MM.1S (cell line): Measurements from ENCODE around the gene JCHAIN.
A peak's percentile ranks its signal among the peaks of the same experiment; 100 is the strongest.

Experiments
- DNase-seq: peaks from one replicate; pipeline ENCODE4 v3.0.0-alpha.2; 2015
- H2AFZ ChIP-seq: fragments of 300-600 bp; sonication (generic); 2 replicates; pipeline ENCODE4 v1.6.0; 2016; ENCODE audit warnings: antibody characterized with exemption, low read length
- H3F3A ChIP-seq: fragments of 300-600 bp; sonication (generic); 2 replicates; pipeline ENCODE4 v1.6.1; 2016; ENCODE audit warnings: mild to moderate bottlenecking, antibody characterized with exemption, low read length, moderate library complexity, mixed read lengths; ENCODE audit not compliant: insufficient read depth
- H3K27ac ChIP-seq: fragments of 300-600 bp; sonication (generic); 2 replicates; pipeline ENCODE4 v1.5.1; 2016; ENCODE audit warnings: mild to moderate bottlenecking, low read length
- H3K27me3 ChIP-seq: fragments of 300-600 bp; sonication (generic); replicated peaks from 2 replicates; pipeline ENCODE4 v1.6.0; 2016; ENCODE audit warnings: low read length; ENCODE audit not compliant: insufficient read depth
- H3K36me3 ChIP-seq: fragments of 300-600 bp; sonication (generic); replicated peaks from 2 replicates; pipeline ENCODE4 v1.6.1; 2016; ENCODE audit warnings: mild to moderate bottlenecking, low read length, mixed read lengths; ENCODE audit not compliant: insufficient read depth
- H3K4me1 ChIP-seq: fragments of 300-600 bp; sonication (generic); 2 replicates; pipeline ENCODE4 v1.6.1; 2016; ENCODE audit warnings: low read length, mixed read lengths
- H3K4me2 ChIP-seq: fragments of 300-600 bp; sonication (generic); 2 replicates; pipeline ENCODE4 v1.6.0; 2016; ENCODE audit warnings: low read depth, low read length
- H3K4me3 ChIP-seq: fragments of 300-600 bp; sonication (generic); 2 replicates; pipeline ENCODE4 v1.5.1; 2016; ENCODE audit warnings: low read length, mixed read lengths
- H3K79me2 ChIP-seq: fragments of 300-600 bp; sonication (generic); 2 replicates; pipeline ENCODE4 v1.6.1; 2016; ENCODE audit warnings: mixed run types, low read length, mixed read lengths
- H3K9ac ChIP-seq: fragments of 300-600 bp; sonication (generic); 2 replicates; pipeline ENCODE4 v1.6.1; 2016; ENCODE audit warnings: low read length, mixed read lengths
- H3K9me2 ChIP-seq: fragments of 300-600 bp; sonication (generic); replicated peaks from 2 replicates; pipeline ENCODE4 v1.6.1; 2016; ENCODE audit warnings: mild to moderate bottlenecking, low read length, mixed read lengths; ENCODE audit not compliant: insufficient read depth
- H3K9me3 ChIP-seq: fragments of 300-600 bp; sonication (generic); replicated peaks from 2 replicates; pipeline ENCODE4 v1.6.1; 2016; ENCODE audit warnings: mild to moderate bottlenecking, low read length, mixed read lengths; ENCODE audit not compliant: insufficient read depth
- H4K20me1 ChIP-seq: fragments of 300-600 bp; sonication (generic); 2 replicates; pipeline ENCODE4 v1.6.1; 2016; ENCODE audit warnings: mild to moderate bottlenecking, low read length, moderate library complexity, mixed read lengths; ENCODE audit not compliant: insufficient read depth
- EZH2 ChIP-seq: fragments of 300-600 bp; sonication (generic); optimal IDR thresholded peaks from 2 replicates; pipeline ENCODE3; 2017; ENCODE audit warnings: low read depth, mild to moderate bottlenecking, antibody characterized with exemption, low read length, mixed read lengths
- EZH2phosphoT487 ChIP-seq: fragments of 300-600 bp; sonication (generic); IDR thresholded peaks from 2 replicates; pipeline ENCODE4 v1.6.1; 2018; ENCODE audit warnings: antibody characterized with exemption, low read length
- TF ChIP-seq, protein P1 (sequence below): fragments of 300-600 bp; sonication (generic); IDR thresholded peaks from 2 replicates; pipeline ENCODE4 v1.5.1; 2016; ENCODE audit warnings: antibody characterized with exemption, low read length, mixed read lengths

JCHAIN gene

DNA sequence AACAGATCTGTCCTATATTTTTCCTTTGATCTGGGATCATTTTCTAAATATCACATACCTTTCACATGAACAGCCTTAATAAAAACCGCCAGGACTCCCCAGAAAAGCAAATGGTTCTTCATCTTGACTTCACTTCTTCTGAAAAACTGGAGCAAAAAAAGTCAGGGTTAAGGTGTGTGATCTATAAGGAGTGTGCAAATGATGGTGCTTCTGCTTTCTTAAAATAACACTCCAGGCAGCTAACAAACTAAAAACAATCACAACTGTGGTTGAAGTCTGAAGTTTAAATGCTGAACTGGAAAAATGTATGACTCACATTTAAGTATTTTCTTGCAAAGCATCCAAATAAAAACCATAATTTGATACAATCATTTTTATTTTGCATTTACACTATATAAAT, at the start of gene JCHAIN:
Gene JCHAIN, minus strand, starts transcription at position 140 of the 400 bp plus-strand sequence. Its CDS starts 18 bp downstream, at position 122.
- Histone ChIP-seq H2AFZ (no peak within 1 kb of the TSS), H3K9me2 (no peaks in the 10 kb centered on the region), H4K20me1 (no peaks in the 10 kb centered on the region), H3K79me2 (peaks cover 68% of the 10 kb centered on the region), H3K9ac (peak within 1 kb of the TSS; percentile 97), H3K27me3 (no peaks in the 10 kb centered on the region), H3K36me3 (peaks cover 25% of the 10 kb centered on the region), H3K4me1 (peaks cover 41% of the 10 kb centered on the region), H3K4me2 (peak within 1 kb of the TSS; percentile 89), H3F3A (peaks cover 64% of the 10 kb centered on the region), H3K27ac (peak within 1 kb of the TSS; percentile 77), H3K4me3 (peak within 1 kb of the TSS; percentile 72), H3K9me3 (no peaks in the 10 kb centered on the region)
- peak; percentile 72 for DNase-seq
- TF ChIP-seq EZH2 (no peak), EZH2phosphoT487 (no peak)
- TF ChIP-seq, protein P1, sequence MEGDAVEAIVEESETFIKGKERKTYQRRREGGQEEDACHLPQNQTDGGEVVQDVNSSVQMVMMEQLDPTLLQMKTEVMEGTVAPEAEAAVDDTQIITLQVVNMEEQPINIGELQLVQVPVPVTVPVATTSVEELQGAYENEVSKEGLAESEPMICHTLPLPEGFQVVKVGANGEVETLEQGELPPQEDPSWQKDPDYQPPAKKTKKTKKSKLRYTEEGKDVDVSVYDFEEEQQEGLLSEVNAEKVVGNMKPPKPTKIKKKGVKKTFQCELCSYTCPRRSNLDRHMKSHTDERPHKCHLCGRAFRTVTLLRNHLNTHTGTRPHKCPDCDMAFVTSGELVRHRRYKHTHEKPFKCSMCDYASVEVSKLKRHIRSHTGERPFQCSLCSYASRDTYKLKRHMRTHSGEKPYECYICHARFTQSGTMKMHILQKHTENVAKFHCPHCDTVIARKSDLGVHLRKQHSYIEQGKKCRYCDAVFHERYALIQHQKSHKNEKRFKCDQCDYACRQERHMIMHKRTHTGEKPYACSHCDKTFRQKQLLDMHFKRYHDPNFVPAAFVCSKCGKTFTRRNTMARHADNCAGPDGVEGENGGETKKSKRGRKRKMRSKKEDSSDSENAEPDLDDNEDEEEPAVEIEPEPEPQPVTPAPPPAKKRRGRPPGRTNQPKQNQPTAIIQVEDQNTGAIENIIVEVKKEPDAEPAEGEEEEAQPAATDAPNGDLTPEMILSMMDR: no peak

DNA sequence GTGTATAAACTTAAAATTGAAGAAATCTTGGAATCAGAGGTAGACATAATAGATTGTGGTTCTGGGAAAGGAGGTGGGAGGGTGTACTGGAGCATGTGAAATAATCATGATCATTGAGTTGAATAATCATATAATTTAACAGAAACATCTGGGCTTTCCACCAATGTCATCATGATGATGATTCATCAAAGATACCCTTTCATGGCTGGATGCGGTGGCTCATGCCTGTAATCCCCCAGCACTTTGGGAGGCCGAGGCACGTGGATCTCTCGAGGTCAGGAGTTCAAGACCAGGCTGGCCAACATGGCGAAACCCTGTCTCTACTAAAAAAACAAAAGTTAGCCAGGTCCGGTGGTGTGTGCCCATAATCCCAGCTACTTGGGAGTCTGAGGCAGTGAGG, 48.8 kb upstream of the JCHAIN start:
- H3K4me3 ChIP-seq: no peak overlapping the region

DNA sequence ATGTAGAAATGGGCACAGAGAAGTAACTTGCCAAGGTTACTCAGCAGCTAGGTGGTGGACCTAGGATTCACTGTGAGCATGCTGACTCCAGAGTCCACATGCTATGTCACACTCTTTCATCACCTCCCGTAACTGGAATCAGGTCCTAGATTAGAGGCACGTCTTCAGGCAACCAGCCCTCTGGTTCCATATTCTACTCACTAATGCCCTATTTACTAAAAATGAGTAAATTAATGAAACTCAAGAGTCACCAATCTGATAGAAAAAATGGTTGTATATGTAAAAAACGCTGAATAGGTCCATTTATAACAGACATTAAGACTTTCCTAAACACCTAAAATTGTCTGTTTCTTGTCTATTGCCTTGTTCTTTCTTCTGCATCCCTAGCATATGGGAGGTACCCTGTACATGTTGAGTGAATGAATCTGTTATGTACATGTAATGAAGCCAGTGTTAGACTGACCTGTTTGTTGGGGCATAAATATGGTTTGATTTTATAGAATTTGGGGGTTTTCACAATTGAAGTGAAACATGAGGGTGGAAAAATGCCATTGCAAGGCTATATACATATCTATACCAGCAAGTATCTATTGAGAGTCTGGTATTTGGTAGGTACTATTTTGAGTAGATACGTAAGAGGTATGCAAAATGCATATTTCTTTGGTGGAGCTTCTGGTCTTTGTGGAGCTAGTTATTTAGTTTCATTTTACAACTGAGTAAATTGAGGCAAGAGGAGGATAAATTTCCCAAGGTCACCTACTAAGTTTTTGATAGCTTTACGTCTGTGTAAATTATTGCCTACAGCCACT, 48.0 kb upstream of the JCHAIN start:
- Histone ChIP-seq H3K4me2 (no peak overlapping the region), H3K9ac (no peak overlapping the region), H3K4me1 (peaks cover 9% of the 10 kb centered on the region; the same call in 1 of the 2 replicates), H3K79me2 (peaks cover 89% of the 10 kb centered on the region), H2AFZ (no peak overlapping the region), H3K36me3 (no peaks in the 10 kb centered on the region), H3K4me3 (no peak overlapping the region), H4K20me1 (no peaks in the 10 kb centered on the region), H3K27me3 (no peaks in the 10 kb centered on the region), H3K27ac (no peak overlapping the region), H3K9me3 (no peaks in the 10 kb centered on the region), H3F3A (no peaks in the 10 kb centered on the region), H3K9me2 (no peaks in the 10 kb centered on the region)
- TF ChIP-seq EZH2 (no peak), EZH2phosphoT487 (no peak)
- TF ChIP-seq, protein P1: no peak
- DNase-seq: no peak

More for the DNA sequence above, 48.8 kb upstream of the JCHAIN start:
- Histone ChIP-seq H3K36me3 (no peaks in the 10 kb centered on the region), H3K79me2 (peaks cover 89% of the 10 kb centered on the region), H3K9ac (no peak overlapping the region), H3K27me3 (no peaks in the 10 kb centered on the region), H3K27ac (no peak overlapping the region), H2AFZ (no peak overlapping the region), H3K9me2 (no peaks in the 10 kb centered on the region), H3K4me2 (no peak overlapping the region), H3F3A (no peaks in the 10 kb centered on the region), H3K4me1 (peaks cover 9% of the 10 kb centered on the region; the same call in 1 of the 2 replicates), H3K9me3 (no peaks in the 10 kb centered on the region), H4K20me1 (no peaks in the 10 kb centered on the region)
- DNase-seq: no peak
- TF ChIP-seq, protein P1: no peak
- TF ChIP-seq EZH2: no peak
